GM12873 (cell line): Measurements from ENCODE around the gene NDUFAB1.
A peak's percentile ranks its signal among the peaks of the same experiment; 100 is the strongest.

ENCODE experiments used
- TF ChIP-seq, protein P1 (sequence below): IDR thresholded peaks from 2 replicates; pipeline ENCODE4 v1.5.1; 2012; ENCODE audit warnings: low read depth, mild to moderate bottlenecking, moderate library complexity, low read length, control low read depth; ENCODE audit not compliant: insufficient read depth; ENCODE audit errors: missing control alignments

NDUFAB1 gene

DNA sequence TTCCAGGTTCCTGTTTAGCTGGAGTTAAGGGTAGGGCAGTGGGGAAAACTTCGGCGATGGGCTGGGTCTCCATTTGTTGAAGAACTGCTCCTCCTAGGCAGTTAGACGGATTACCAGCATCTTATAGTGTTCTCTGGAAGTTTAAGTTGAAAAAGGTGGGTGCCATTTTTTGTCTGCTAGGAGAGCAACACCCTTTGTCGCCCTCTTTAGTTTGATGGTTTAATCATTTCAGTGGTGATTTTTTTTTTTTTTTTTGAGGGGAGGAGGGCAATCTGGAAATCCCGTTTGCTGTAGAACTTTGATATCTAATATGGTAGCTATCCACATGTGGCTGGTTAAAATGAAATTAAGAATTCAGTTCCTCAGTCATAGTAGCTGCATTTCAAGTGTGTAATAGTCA, 34.5 kb downstream of the NDUFAB1 start:
- TF ChIP-seq, protein P1, sequence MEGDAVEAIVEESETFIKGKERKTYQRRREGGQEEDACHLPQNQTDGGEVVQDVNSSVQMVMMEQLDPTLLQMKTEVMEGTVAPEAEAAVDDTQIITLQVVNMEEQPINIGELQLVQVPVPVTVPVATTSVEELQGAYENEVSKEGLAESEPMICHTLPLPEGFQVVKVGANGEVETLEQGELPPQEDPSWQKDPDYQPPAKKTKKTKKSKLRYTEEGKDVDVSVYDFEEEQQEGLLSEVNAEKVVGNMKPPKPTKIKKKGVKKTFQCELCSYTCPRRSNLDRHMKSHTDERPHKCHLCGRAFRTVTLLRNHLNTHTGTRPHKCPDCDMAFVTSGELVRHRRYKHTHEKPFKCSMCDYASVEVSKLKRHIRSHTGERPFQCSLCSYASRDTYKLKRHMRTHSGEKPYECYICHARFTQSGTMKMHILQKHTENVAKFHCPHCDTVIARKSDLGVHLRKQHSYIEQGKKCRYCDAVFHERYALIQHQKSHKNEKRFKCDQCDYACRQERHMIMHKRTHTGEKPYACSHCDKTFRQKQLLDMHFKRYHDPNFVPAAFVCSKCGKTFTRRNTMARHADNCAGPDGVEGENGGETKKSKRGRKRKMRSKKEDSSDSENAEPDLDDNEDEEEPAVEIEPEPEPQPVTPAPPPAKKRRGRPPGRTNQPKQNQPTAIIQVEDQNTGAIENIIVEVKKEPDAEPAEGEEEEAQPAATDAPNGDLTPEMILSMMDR: no peak

- TF ChIP-seq, protein P1: no peak
Measured at GRCh38 chr16:23557779-23558702, 38.1 kb downstream of the NDUFAB1 start.

DNA sequence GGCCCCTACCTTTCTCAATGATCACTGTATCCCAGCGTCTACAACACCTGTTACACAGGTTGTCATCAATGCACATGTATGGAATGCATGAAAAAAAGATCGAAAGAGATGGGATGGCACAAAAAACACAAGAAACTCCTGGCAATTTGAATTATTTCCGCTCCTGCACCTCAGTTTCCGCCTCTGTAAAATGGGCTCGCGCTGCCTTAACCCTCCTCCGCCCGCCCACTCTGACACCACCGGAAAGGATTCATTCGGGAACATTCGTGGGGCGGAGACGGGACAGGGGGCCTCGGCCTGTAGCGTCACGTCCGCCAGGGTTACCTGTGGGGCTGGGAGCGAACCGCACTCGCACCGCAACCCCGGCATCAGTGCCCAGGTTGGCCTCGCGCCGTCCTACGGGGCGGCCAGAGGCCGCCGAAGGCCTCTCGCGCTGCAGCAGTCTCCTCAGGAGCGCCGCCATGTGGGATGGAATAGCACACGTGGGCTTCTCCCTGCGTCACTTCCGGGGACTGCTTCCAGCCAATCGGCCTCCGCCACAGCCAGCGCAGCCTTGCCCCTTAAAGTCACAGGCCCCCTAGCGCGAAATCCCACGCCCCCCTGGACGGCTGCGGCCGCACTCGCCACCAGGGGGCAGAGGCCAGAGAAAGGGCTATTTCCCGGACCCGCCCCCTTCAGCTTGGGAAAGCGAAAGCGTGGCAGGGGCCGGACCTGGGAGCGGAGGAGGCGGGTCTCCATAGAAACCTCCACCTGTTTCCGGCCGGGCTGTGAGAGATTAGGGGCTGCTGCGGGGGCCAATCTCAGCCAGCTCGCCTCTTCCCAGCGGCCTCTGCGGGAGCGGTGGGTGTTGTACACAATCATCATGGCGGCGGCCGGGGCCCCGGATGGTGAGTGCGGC, 39.0 kb downstream of the NDUFAB1 start, which contains the start of the genes EARS2 and UBFD1:
TSS of gene EARS2 (minus strand) at position 470 of the 898 bp plus-strand sequence. CDS start at position 463, 7 bp downstream.
TSS of gene UBFD1 (plus strand) at position 847 of the 898 bp plus-strand sequence. CDS start at position 863, 16 bp downstream.
- TF ChIP-seq, protein P1: peak; percentile 80

DNA sequence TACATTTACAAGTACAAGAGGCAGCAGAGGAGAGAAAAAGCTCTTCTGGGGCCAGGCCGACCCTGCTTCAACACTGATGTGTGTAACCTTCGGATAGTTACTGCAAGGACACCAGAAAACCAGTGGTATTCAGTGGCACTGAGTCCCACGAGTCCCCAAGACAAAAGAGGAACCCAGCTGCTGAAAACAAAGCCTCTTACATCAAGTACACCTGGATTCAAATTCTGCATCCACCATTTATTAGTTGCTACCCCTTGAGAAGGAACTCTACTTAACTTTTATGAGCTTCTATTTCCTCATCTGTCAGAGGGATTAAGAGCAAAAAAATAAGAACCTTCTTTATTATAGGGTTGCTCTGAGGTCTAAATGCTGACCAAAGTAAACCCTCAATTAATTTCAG, 41.6 kb downstream of the NDUFAB1 start:
- TF ChIP-seq, protein P1: no peak

DNA sequence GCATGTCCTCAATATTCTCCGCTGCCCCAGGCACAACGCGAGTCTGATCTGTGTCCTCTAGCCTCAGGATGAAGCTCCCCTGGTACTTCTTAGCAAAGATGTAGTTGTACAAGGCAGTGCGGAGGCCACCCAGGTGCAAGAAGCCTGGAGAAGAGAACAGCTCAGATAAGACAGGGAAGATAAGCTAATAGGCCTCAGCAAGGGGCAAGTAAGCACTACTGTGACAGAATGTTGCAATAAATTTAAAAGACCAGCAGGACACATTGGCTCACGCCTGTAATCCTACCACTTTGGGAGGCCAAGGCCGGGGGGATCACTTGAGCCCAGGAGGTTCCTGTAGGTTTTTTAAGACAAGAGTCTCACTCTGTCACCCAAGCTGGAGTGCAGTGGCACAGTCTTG, 44.0 kb downstream of the NDUFAB1 start:
- TF ChIP-seq, protein P1: no peak

GRCh38 chr16:23549938-23550337, 46.2 kb downstream of the NDUFAB1 start:
- TF ChIP-seq, protein P1: no peak

DNA sequence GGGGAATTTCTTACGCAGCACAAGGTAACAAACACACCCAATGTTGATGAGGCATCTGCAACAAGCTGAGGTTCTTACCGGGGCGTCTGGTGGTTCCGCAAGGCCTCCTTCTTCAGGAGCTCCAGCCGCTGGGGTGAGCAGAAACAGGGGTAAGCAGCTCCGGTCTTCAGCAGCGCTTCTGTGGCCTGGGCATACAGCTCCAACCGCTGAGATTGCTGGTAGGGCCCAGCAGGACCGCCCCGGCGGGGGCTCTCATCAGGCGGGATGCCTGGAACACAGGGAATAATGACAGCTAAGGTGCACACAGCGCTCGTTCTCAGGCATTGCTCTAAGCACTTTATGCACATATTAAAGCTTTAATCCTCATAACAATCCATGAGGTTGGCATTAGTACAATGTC, 51.7 kb downstream of the NDUFAB1 start:
- TF ChIP-seq, protein P1: no peak
